K562 (cell line): ENCODE measurements around the gene KCTD7. TPM values are rescaled to one million over a fixed set of nuclear protein-coding genes. Genes with fewer than 3 reads are reported as not detected.

Source experiments
- ATF7 ChIP-seq: fragments of 450-650 bp; IDR thresholded peaks from 2 replicates; pipeline ENCODE4 v1.7.1; 2014; ENCODE audit warnings: mild to moderate bottlenecking, moderate library complexity
- CEBPB ChIP-seq: fragments of 450-650 bp; IDR thresholded peaks from 2 replicates; pipeline ENCODE4 v1.6.1; 2016; ENCODE audit warnings: missing genetic modification characterization, missing compliant biosample characterization
- EP300 ChIP-seq: IDR thresholded peaks from 2 replicates; pipeline ENCODE4 v1.6.1; 2012; ENCODE audit warnings: low read length, improper control_type of control experiment
- EWSR1 ChIP-seq: fragments of 450-650 bp; IDR thresholded peaks from 2 replicates; pipeline ENCODE4 v1.6.1; 2018; ENCODE audit warnings: borderline replicate concordance, mild to moderate bottlenecking, low read depth, moderate library complexity; ENCODE audit not compliant: partially characterized antibody
- GATA2 ChIP-seq: sonication (generic); formaldehyde crosslinking; IDR thresholded peaks from 2 replicates; pipeline ENCODE4 v1.4.0; 2020; ENCODE audit warnings: mild to moderate bottlenecking, missing genetic modification reagents
- MCM5 ChIP-seq: fragments of 450-650 bp; IDR thresholded peaks from 2 replicates; pipeline ENCODE4 v1.6.1; 2016; ENCODE audit warnings: low read depth
- NFXL1 ChIP-seq: fragments of 450-650 bp; formaldehyde crosslinking; IDR thresholded peaks from 2 replicates; pipeline ENCODE4 v1.4.0; 2021; ENCODE audit warnings: mild to moderate bottlenecking
- NUFIP1 ChIP-seq: fragments of 450-650 bp; IDR thresholded peaks from 2 replicates; pipeline ENCODE4 v1.6.1; 2018; ENCODE audit not compliant: partially characterized antibody
- PHB2 ChIP-seq: fragments of 450-650 bp; IDR thresholded peaks from 2 replicates; pipeline ENCODE4 v1.6.1; 2017; ENCODE audit warnings: low read depth
- PHF20 ChIP-seq: fragments of 450-650 bp; IDR thresholded peaks from 2 replicates; pipeline ENCODE4 v1.6.1; 2018; ENCODE audit not compliant: partially characterized antibody
- RFX1 ChIP-seq: fragments of 450-650 bp; IDR thresholded peaks from 2 replicates; pipeline ENCODE4 v1.6.1; 2016; ENCODE audit warnings: mild to moderate bottlenecking, moderate library complexity
- SAP30 ChIP-seq: fragments of 200-600 bp; sonication (generic); IDR thresholded peaks from 2 replicates; pipeline ENCODE4 v1.6.1; 2012; ENCODE audit warnings: borderline replicate concordance, low read depth, mild to moderate bottlenecking, moderate library complexity, low read length, control low read depth, inconsistent platforms; ENCODE audit not compliant: insufficient read depth, poor library complexity, severe bottlenecking
- STAT5B ChIP-seq: fragments of 250-450 bp; sonication (Bioruptor Pico); IDR thresholded peaks from 2 replicates; pipeline ENCODE4 v1.8.0; 2021; ENCODE audit warnings: mild to moderate bottlenecking, inconsistent platforms
- polyA plus RNA-seq, 8 experiments: library from polyadenylated mRNA; depleted of rRNA in 4 of 8; stranded (reverse) in 5 of 8; unstranded in 3 of 8; fragments of >200 nt; fragmentation: Nextera tagmentation in 2 of 8; fragmentation: Illumina TruSeq in 1 of 8; extraction: Ambion mirVana in 2 of 8; extraction: Trizol in 1 of 8; gene quantifications; 2 replicates each; pipeline versions ENCODE4 v1.2.1 to v1.2.3, GENCODE V29; 2011 to 2014; ENCODE audit warnings: inconsistent platforms in 1 of 8, missing spikeins in 1 of 8
- total RNA-seq, 7 experiments: library from RNA; depleted of rRNA in 6 of 7; stranded (reverse); fragments of >200 nt in 6 of 7; fragmentation: Illumina TruSeq in 2 of 7; extraction: Trizol in 2 of 7; gene quantifications; 2 replicates each; pipeline versions ENCODE4 v1.2.1 to v1.2.3, GENCODE V29; 2011 to 2021; ENCODE audit warnings: low replicate concordance in 1 of 7
- TF ChIP-seq, protein P1 (sequence below): fragments of 450-650 bp; IDR thresholded peaks from 2 replicates; pipeline ENCODE4 v1.6.1; 2016; ENCODE audit warnings: low read depth, mild to moderate bottlenecking, moderate library complexity
- TF ChIP-seq, protein P2 (sequence below): fragments of 250-450 bp; sonication (Bioruptor Pico); IDR thresholded peaks from 2 replicates; pipeline ENCODE4 v1.5.0; 2021; ENCODE audit warnings: mild to moderate bottlenecking, borderline replicate concordance
- TF ChIP-seq, protein P3 (sequence below): fragments of 150-350 bp; conservative IDR thresholded peaks from 2 replicates; pipeline ENCODE4 v1.6.1; 2014; ENCODE audit warnings: low read length
- TF ChIP-seq, protein P4 (sequence below): fragments of 250-450 bp; sonication (Bioruptor Pico); IDR thresholded peaks from 2 replicates; pipeline ENCODE4 v1.4.0; 2020; ENCODE audit warnings: mild to moderate bottlenecking, moderate library complexity
- TF ChIP-seq, protein P5 (sequence below): fragments of 450-650 bp; IDR thresholded peaks from 2 replicates; pipeline ENCODE4 v1.6.1; 2017; ENCODE audit warnings: antibody characterized with exemption

Gene KCTD7
- total and polyA plus RNA-seq, 9 of the 15 experiments (the other 6 are each of a cell fraction or from before 2014, with no cell fraction given) = 1.5 to 26.0 (median 9.0) TPM

DNA sequence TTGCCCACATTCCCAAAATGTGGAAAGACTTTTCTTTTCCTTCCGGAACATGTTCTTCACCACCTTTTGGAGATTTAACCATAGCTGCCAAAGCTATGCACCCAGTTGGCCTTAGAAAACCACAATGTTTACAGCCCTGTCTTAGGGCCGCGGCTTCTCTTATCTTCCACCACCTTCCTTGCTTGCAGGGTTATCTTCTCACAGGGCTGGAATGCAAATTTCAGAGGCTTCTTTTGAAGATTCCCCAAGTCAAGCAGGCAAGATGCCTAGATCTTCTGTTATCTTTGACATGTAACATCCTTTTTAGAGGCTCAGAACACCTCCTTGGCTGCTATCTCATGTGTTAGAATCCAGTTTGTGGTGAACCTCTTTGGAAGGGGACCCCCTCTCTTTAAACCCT is 11.1 kb downstream of the KCTD7 start (continued):
- TF ChIP-seq PHB2 (peak; percentile 36; the same call in 1 of the 2 replicates), MCM5 (no peak), ATF7 (peak; percentile 68), RFX1 (no peak), EP300 (peak; percentile 93), SAP30 (no peak), EWSR1 (no peak), NFXL1 (no peak), NUFIP1 (no peak), CEBPB (no peak), PHF20 (no peak), GATA2 (CRISPR knock-in tag) (peak; percentile 96), STAT5B (CRISPR knock-in tag) (no peak)
- TF ChIP-seq, protein P1, sequence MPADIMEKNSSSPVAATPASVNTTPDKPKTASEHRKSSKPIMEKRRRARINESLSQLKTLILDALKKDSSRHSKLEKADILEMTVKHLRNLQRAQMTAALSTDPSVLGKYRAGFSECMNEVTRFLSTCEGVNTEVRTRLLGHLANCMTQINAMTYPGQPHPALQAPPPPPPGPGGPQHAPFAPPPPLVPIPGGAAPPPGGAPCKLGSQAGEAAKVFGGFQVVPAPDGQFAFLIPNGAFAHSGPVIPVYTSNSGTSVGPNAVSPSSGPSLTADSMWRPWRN = peak; percentile 75; the same call in 1 of the 2 replicates
- TF ChIP-seq, protein P2, sequence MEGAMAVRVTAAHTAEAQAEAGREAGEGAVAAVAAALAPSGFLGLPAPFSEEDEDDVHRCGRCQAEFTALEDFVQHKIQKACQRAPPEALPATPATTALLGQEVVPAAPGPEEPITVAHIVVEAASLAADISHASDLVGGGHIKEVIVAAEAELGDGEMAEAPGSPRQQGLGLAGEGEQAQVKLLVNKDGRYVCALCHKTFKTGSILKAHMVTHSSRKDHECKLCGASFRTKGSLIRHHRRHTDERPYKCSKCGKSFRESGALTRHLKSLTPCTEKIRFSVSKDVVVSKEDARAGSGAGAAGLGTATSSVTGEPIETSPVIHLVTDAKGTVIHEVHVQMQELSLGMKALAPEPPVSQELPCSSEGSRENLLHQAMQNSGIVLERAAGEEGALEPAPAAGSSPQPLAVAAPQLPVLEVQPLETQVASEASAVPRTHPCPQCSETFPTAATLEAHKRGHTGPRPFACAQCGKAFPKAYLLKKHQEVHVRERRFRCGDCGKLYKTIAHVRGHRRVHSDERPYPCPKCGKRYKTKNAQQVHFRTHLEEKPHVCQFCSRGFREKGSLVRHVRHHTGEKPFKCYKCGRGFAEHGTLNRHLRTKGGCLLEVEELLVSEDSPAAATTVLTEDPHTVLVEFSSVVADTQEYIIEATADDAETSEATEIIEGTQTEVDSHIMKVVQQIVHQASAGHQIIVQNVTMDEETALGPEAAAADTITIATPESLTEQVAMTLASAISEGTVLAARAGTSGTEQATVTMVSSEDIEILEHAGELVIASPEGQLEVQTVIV (CRISPR knock-in tag) = no peak
- TF ChIP-seq, protein P3, sequence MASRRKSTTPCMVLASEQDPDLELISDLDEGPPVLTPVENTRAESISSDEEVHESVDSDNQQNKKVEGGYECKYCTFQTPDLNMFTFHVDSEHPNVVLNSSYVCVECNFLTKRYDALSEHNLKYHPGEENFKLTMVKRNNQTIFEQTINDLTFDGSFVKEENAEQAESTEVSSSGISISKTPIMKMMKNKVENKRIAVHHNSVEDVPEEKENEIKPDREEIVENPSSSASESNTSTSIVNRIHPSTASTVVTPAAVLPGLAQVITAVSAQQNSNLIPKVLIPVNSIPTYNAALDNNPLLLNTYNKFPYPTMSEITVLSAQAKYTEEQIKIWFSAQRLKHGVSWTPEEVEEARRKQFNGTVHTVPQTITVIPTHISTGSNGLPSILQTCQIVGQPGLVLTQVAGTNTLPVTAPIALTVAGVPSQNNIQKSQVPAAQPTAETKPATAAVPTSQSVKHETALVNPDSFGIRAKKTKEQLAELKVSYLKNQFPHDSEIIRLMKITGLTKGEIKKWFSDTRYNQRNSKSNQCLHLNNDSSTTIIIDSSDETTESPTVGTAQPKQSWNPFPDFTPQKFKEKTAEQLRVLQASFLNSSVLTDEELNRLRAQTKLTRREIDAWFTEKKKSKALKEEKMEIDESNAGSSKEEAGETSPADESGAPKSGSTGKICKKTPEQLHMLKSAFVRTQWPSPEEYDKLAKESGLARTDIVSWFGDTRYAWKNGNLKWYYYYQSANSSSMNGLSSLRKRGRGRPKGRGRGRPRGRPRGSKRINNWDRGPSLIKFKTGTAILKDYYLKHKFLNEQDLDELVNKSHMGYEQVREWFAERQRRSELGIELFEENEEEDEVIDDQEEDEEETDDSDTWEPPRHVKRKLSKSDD = no peak
- TF ChIP-seq, protein P4, sequence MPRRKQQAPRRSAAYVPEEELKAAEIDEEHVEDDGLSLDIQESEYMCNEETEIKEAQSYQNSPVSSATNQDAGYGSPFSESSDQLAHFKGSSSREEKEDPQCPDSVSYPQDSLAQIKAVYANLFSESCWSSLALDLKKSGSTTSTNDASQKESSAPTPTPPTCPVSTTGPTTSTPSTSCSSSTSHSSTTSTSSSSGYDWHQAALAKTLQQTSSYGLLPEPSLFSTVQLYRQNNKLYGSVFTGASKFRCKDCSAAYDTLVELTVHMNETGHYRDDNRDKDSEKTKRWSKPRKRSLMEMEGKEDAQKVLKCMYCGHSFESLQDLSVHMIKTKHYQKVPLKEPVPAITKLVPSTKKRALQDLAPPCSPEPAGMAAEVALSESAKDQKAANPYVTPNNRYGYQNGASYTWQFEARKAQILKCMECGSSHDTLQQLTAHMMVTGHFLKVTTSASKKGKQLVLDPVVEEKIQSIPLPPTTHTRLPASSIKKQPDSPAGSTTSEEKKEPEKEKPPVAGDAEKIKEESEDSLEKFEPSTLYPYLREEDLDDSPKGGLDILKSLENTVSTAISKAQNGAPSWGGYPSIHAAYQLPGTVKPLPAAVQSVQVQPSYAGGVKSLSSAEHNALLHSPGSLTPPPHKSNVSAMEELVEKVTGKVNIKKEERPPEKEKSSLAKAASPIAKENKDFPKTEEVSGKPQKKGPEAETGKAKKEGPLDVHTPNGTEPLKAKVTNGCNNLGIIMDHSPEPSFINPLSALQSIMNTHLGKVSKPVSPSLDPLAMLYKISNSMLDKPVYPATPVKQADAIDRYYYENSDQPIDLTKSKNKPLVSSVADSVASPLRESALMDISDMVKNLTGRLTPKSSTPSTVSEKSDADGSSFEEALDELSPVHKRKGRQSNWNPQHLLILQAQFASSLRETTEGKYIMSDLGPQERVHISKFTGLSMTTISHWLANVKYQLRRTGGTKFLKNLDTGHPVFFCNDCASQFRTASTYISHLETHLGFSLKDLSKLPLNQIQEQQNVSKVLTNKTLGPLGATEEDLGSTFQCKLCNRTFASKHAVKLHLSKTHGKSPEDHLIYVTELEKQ (CRISPR knock-in tag) = no peak
- TF ChIP-seq, protein P5, sequence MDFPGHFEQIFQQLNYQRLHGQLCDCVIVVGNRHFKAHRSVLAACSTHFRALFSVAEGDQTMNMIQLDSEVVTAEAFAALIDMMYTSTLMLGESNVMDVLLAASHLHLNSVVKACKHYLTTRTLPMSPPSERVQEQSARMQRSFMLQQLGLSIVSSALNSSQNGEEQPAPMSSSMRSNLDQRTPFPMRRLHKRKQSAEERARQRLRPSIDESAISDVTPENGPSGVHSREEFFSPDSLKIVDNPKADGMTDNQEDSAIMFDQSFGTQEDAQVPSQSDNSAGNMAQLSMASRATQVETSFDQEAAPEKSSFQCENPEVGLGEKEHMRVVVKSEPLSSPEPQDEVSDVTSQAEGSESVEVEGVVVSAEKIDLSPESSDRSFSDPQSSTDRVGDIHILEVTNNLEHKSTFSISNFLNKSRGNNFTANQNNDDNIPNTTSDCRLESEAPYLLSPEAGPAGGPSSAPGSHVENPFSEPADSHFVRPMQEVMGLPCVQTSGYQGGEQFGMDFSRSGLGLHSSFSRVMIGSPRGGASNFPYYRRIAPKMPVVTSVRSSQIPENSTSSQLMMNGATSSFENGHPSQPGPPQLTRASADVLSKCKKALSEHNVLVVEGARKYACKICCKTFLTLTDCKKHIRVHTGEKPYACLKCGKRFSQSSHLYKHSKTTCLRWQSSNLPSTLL = no peak
